ENCODE results near the gene PIGT. TPM values are rescaled to one million over a fixed set of nuclear protein-coding genes. Genes with fewer than 3 reads are reported as not detected.

Gene PIGT
- total and polyA plus RNA-seq, 2 of the 4 experiments (the other 2 are of a cell fraction) = 31.2 to 145 TPM

- Histone ChIP-seq H3K36me3 (ENCODE audit: control insufficient read depth, insufficient read depth, low read length) (no peaks in the 10 kb centered on the region), H3K4me1 (ENCODE audit: control insufficient read depth, insufficient read depth, low read length) (no peaks in the 10 kb centered on the region; the same call in 1 of the 2 replicates), H2AK9ac (replicated peaks; ENCODE audit: low read depth, low read length, poor library complexity) (no peak overlapping the region), H2AFZ (replicated peaks; ENCODE audit: low read length, poor library complexity) (no peak overlapping the region), H2BK15ac (ENCODE audit: low read depth, low read length) (no peak overlapping the region), H3K27ac (ENCODE audit: insufficient read depth, low read length) (no peak overlapping the region), H4K5ac (ENCODE audit: low read depth, low read length) (no peak overlapping the region), H3K9me1 (ENCODE audit: insufficient read depth, low read length) (no peaks in the 10 kb centered on the region), H4K20me1 (ENCODE audit: insufficient read depth, low read length) (no peaks in the 10 kb centered on the region), H4K8ac (ENCODE audit: low read depth in 2 of 2, low read length in 2 of 2) (no peak overlapping the region), H3K27me3 (ENCODE audit: control insufficient read depth, insufficient read depth, low read length) (peaks cover 53% of the 10 kb centered on the region), H3K9ac (ENCODE audit: low read depth, low read length) (no peak overlapping the region), H3K18ac (ENCODE audit: low read depth, low read length) (no peak overlapping the region), H3K14ac (replicated peaks; ENCODE audit: low read depth, low read length) (no peak overlapping the region), H2BK120ac (ENCODE audit: low read depth, low read length) (no peak overlapping the region), H3K9me3 (ENCODE audit: control insufficient read depth, insufficient read depth, low read length) (no peaks in the 10 kb centered on the region), H3K23ac (ENCODE audit: low read depth, low read length) (no peak overlapping the region), H3K4me2 (ENCODE audit: low read depth, low read length) (no peak overlapping the region), H2BK5ac (ENCODE audit: low read depth, low read length, poor library complexity, severe bottlenecking) (no peak overlapping the region), H3K4me3 (ENCODE audit: insufficient read depth, low read depth, low read length) (no peak overlapping the region), H3K56ac (ENCODE audit: extremely low read depth, insufficient read depth, low read length) (no peak overlapping the region), H3K4ac (ENCODE audit: low read depth, low read length) (no peak overlapping the region), H3K79me1 (ENCODE audit: low read depth in 1 of 2, low read length in 2 of 2) (no peaks in the 10 kb centered on the region), H4K91ac (ENCODE audit: insufficient read depth, low read depth, low read length) (no peak overlapping the region), H2AK5ac (ENCODE audit: low read depth, low read length) (no peak overlapping the region), H2BK20ac (ENCODE audit: low read depth, low read length) (no peak overlapping the region)
- ChIA-PET POLR2A (ENCODE audit: unreplicated experiment) (no interaction called here), CTCF (interaction anchor here (1.1 to 1.2 kb wide), 2 partner anchors 9 to 423 kb away, joined by 3 read pairs; no protein-coding TSS in a partner anchor)
- DNase-seq (no peak), ATAC-seq (ENCODE audit: low read depth) (no peak)
- intact Hi-C loops (cut with micrococcal nuclease) = no loop called here
- TF ChIP-seq CHD1 (IDR thresholded peaks at IDR 0.05; ENCODE audit: low read depth, low read length) (no peak), MXI1 (IDR thresholded peaks at IDR 0.05; ENCODE audit: borderline replicate concordance, low read depth, low read length) (no peak), MAZ (IDR thresholded peaks at IDR 0.05; ENCODE audit: borderline replicate concordance, low read depth, low read length) (no peak), RAD21 (IDR thresholded peaks at IDR 0.05; ENCODE audit: low read length) (no peak), CTCF (conservative IDR thresholded peaks at IDR 0.05; ENCODE audit: low read depth, low read length) (no peak), POLR2A (IDR thresholded peaks at IDR 0.05; ENCODE audit: low read depth, low read length) (no peak), USF2 (IDR thresholded peaks at IDR 0.05; ENCODE audit: low read depth, low read length) (no peak), BHLHE40 (IDR thresholded peaks at IDR 0.05; ENCODE audit: low read depth, low read length) (no peak)
- no CpG with 5 or more reads among the region's 6 CpGs for WGBS, 2 experiments (ENCODE audit: extremely low coverage in 2 of 2, insufficient read length in 1 of 2)
- no TSS peak for BruUV-seq (replicated peaks)
- in situ Hi-C loops (cut with MboI; ENCODE audit: low sequenced_read_pairs) = no loop called here
- dilution Hi-C loops (cut with HindIII; ENCODE audit: low sequenced_read_pairs, unreplicated experiment) = no loop called here
Measured at GRCh38 chr20:45467172-45467571, 51.2 kb downstream of the PIGT start.

Measured in IMR-90 (cell line).